HK-2 (cell line): Measurements from ENCODE around the gene LHX3.

Experiments used
- DNase-seq: peaks from one replicate; pipeline ENCODE4 v3.0.0-alpha.2; 2018; ENCODE audit not compliant: unreplicated experiment

The LHX3 gene

DNA sequence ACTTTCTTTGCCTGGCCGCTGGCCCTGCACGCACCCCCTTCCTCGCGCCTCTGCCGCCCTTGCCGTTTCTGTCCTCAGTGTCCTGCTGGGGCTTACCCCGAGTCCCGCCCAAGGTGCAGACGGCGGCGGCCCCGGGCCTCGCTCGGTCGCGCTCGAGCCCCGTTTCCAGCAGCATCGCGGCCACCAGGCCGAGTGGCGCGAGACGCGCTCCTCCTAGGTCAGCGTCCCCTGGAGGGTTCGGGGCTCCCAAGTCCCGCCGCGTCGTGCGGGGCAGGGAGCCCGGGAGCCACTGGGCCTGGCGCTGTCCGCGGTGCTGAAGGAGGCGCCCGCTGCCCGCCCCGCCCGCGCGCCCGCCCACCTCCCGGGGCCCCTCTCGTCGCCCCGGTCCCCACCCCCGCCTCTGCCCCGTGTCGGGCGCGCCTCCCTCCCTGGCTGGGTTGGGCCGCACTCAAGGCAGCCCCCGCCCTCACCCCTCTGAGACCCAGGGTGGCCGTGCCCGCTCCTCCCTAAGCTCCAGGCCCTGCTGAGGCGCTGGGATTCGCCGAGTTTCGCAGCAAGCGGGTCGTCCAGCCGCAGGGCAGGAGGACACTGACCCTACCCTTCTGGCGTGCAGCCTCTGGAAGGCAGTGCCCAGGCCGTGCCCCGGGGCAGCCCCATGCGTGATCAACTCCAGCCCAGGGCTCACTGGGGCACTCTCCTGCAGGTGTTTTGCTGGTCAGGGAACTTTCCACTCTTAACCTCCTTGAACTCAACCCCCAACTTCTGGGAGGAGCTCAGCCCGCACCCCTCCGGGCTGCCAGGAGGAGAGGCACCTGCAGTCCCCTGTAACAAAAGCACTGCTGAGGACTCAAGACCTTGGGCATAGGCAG lies at the start of gene LHX3:
Gene LHX3, minus strand, starts transcription at position 291 of the 869 bp plus-strand sequence. Its CDS starts 116 bp downstream, at position 175.
- DNase-seq: no peak

DNA sequence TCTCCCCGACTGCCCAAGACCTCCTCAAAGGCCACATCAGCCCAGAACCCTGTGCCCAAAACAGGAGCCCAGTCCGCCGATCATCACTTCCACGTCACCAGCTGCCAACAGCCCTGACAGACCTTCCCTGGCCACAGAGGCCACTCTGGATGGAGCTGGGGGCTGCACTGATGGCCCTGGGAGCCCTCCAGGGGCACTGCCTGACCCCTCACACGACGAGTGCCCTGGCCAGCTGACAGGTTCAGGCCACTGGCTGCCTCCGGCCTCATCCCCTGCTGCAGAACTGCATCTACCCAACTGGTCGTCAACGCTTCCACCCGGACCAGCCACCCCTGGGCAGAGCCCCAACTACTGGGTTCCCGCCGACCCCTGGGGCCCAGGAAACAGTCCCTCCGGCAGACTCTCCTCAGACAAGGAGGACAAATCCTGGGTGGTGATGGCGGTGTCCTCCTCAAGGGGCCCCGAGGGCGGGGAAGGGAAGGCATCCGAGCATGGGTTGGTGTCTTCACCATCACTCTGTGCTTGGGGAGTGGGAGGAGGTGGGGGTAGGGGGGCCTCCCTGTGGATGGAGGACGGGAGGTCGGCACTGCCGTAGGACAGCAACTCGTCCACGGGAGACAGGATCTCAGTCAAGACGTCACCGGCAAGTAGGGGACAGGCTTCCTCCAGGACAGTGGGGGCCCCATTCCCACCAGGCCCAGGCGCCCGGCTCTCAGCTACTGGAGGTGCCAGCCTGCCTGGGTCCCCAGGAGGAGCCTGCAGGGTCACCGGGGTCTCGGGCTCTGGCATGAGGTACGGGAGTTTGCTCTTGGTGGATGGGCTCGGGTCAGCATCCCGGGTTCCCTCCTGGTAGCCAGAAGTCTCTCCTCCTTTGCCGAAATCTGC lies 48.6 kb upstream of the LHX3 start:
- DNase-seq: no peak

DNA sequence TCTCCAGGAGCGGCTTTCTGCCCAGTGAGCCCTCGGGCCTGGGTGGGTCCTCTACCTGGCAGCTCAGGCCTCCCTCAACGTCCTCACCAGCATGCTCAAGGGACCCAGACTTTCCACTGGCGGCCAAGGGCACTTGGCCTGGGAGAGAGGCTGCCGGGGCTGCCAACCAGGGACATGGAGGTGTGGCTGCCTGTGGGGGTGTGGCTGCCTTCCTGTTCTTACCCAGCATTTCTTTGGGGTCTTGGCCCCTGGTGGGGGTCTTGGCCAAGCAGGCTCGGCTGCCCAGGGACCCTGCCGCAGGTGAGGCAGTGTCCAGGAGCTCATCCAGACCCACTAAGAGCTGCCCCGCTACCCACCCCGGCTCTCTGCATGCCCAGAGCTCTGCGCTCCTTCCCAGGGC lies 47.9 kb upstream of the LHX3 start:
- DNase-seq: no peak

DNA sequence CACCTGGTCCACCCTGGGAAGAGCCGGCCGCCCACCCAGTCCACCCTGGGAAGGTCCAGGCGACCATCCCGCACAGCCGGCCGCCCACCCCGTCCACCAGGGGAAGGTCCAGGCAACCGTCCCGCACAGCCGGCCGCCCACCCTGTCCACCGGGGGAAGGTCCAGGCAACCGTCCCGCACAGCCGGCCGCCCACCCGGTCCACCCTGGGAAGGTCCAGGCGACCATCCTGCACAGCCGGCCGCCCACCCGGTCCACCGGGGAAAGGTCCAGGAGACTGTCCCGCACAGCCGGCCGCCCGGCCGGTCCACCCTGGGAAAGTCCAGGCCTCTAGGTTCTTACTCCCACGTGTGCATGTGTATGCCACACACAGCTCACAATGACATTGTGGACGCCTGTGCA lies 47.4 kb upstream of the LHX3 start:
- DNase-seq: no peak

DNA sequence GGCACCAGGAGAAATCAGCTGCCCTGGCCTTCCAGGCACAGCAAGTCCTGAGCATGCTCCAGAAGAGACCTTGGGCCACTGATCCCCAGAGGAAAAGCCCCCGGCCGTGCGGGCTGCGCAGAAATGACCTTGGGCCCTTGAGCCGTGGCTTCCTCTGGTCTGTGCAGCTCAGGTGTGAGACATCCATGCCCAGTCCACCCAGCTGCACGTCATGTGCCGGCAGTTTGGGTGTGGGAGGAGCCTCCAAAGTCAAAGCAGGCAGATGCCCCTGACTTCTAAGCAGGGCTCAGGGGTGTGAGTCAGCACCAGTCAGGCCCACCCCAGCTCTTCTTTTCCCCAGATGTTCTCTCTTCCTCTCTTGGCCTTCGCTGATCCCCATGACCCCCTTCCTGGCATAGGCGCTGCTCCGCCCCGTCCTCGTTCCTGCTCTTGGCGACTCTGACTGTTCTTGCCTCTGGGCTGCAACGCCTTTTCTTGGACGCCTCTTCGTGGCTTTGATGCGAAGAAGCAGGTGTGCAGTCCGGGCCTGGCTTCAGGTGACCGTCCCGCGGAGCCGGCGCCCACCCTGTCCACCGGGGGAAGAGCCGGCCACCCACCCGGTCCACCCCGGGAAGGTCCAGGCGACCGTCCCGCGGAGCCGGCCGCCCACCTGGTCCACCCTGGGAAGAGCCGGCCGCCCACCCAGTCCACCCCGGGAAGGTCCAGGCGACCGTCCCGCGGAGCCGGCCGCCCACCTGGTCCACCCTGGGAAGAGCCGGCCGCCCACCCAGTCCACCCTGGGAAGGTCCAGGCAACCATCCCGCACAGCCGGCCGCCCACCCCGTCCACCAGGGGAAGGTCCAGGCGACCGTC lies 46.6 kb upstream of the LHX3 start:
- DNase-seq: no peak

DNA sequence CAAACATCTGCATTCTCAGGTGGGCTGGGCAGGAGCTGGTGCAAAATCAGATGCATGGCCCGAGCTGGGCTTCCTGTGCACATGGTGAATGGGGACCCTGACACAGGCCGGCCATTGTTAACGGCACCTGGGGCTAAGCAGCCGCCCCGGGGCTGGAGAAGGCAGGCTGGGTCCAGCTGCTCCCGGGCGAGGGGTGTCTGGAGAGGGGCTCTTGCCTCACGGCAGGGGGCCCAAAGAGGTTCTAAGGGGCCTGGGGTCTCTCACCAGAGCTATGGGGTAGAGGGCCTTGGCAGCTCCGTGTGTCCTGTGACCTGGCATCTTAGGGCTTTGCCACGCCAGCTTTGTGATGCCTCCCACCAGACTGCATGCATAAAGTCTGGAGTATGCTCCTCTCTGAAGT lies 45.7 kb upstream of the LHX3 start:
- DNase-seq: no peak

DNA sequence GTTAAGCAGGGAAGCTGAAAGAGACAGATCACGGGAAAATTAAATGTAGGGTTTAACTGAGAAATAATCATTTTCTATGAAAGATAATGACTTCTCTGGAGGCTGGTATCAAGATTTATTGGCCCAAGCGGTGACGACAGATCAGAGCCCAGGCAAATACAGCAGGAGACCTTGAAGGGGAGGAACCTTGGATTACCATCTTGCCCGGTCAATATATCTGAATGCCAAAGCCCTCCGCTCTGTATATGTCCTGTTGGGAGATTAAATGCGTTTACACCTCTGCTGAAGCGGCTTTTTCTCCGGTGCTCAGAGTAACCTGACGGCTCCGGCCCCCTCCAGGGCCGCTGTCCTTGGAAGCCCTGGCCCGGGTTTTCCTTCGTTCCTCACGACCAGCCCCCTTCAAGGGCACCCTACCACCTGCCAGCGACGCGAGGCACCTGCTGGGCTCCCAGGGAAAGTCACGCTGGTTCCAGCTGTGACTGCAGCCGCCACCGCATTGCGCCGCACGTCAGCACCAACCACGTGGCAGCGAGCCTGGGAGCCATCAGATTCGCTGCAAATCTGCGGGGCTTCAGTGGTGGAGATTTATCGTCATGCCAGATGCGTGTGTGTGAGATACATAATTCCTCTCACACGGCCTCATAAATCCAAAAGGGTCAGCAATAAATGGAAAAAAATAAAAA lies 45.1 kb upstream of the LHX3 start:
- no peak for DNase-seq

DNA sequence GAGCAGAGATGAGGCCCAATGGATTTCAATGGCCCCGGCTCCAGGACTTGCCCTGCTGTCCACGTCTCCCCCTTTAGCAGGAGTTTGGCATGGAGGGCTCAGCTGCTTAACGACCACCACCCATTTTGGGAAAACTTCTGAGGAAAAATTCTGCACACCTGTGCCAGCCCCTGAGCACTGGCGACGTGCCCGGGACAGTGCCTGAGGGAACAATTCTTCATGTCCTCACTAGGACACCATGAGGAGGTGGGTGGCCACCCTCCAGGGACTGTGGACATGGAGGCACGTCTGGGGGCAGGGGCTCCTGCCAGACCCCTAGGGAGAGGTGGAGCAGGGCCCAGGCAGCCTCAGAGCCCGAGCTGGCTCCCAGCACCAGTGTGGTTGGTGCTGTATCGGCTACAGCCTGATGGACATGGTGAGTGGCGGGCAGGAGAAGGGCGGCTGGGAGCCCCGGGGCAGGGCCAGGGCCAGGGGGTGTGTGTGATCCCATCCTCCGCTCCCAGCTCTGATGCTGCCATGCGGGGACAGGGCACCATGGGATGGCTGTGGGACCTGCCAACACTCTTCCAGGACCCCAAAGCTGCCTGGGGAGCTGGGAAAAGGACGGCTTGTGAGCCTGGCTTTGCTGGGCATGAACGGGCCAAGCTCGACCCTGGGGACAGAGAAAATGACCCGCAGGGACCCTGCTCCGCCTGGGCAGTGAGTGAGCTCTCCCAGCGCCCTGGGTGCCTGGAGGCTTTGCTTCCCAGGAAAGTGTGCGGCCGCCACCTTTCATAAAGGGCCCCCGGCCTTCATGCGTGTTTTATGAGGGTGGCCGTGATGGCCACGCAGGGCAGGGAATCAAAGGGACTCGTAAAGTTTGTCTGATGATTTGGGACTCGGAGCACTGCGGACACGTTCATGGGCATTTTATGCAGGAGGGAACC lies 44.3 kb upstream of the LHX3 start:
- DNase-seq: no peak

DNA sequence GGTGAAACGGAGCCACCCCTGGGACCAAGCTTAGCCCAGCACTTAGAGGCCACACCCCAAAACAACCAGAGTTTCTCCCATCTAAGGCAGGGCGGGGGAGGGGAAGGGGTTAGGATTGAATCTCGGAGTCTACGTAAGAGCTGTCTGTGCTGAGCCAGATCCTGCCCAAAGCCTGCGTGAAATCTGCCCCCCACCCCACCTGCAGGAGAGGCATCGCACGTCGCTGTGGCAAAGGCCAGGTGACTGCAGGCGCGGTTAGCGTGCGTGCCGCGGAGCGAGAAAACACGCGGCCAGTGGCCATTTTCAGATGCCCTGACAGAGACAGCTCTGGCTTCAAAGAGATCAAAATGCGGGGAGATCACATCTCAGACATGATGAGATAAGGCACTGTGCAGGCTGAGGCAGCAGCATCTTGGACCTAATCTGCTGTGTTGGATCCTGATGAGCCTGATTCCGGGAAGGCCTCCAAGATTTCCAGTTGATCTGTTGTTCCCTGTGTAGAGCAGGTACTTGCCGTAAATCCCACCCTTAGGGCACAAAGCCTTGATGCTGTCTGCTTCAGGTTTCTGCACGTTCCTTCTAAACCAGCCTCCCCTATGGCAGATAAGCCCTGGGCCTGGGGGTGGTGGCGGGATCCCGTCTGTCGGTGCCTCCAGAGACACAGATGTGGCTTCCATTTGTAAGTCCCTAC lies 43.2 kb upstream of the LHX3 start:
- no peak for DNase-seq

DNA sequence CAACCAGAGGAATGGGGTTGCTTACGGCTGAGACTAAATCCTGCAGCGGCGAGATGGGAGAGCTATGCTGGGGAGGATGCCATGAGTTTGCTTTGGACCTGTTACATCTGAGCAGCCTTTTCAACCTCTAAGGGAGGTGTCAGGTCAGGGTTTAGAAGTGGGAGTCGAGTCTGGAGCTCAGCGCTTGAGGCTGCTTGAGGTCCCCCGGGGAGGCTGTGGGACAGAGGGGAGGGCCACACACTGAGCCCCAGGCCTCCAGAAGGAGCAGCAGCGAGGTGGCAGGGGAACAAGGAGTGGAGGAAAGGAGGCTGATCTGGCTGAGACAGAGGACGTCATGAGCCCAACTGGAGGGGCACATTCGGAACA lies 42.6 kb upstream of the LHX3 start:
- DNase-seq: no peak

DNA sequence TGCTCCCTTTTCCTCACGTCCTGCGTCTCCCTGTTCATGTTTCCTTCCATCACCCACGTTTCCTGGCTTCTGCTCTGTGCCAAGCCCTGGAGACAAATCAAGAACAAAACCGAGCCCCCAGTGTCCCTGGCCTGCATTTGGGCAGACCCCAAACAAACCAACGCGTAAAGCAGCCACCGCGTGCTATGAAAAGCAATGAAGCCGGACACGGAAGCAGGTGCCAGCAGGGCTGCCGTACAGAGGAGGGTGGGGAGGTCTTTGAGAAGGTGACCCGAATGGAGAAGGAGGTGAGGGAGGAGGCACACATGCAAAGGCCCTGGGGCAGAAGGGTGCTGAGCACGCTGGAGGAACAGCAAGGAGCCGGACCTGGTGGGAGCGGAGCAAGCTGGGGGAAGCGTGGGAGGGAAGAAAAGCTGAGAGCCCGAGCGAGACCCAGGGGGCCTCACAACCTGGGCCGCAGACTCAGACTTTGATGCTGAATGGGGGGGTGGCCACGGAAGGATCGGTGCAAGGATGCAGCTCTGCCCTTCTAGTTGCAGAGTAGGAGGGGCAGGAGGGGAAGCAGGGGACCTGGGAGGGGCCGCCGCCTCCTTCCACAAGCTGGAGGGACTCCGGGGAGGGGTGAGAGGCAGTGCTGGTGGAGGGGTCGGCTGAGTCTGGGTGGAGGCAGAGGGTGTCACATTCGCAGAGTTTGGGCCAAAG lies 42.1 kb upstream of the LHX3 start:
- DNase-seq: no peak

DNA sequence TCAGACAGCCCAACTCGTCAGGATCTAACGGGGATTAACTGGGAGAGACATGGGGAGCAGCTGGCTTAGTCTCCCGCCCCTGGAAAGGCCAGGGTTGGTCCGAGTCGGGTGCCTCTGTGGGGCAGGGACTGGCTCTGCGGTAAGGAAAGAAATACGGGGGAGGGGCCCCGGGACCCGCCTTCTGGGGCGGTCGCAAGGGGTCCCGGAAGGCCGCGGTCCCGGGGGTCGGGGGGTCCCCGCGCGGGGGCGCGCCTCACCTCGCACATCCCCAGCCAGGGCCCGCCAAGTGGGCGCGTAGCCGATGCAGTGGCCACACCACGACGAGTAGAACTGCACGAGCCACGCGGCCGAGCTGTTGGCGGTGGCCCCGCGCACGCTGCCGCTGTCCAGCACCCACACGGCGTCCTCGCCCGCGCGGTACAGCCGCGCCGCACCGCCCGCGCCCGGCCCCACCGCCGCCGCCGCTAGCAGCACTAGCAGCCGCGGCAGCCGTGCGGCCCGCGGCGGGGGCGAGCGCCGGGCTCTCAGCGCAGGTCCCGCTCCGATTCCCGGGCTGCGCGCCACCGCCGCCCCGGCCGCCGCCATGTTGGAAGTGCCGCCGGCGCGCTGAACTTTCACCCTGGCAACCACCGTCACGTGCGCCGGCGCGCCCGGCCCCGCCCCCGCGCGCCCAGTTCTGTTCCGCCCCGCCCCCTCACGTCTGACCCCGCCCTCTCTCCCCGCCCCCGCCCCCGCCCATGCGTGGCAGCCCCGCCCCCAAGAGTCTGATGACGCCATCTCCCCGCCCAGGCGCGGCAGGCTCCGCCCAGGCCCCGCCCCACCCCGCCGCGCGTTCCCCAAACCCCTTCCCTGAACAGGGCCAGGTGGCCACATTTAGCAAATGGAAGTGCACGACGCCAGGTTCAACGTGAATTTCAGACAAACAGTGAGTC lies 40.6 kb upstream of the LHX3 start, which contains the start of gene QSOX2:
Gene QSOX2, minus strand, starts transcription at position 594 of the 932 bp plus-strand sequence. Its CDS starts 9 bp downstream, at position 585.
- DNase-seq: peak; percentile 90

DNA sequence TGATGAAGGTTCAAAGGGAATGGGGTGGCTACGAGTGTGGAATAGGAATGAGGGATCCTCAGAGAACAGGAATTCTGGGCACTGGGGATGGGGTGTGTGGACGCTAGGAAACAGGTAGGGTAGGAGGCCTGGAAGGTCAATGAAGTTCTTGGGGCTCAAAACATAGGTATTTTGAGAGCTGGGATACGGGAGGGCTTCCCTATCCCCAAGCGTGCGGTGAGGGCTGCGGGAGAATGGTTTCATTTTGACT lies 40.0 kb upstream of the LHX3 start:
- no peak for DNase-seq

DNA sequence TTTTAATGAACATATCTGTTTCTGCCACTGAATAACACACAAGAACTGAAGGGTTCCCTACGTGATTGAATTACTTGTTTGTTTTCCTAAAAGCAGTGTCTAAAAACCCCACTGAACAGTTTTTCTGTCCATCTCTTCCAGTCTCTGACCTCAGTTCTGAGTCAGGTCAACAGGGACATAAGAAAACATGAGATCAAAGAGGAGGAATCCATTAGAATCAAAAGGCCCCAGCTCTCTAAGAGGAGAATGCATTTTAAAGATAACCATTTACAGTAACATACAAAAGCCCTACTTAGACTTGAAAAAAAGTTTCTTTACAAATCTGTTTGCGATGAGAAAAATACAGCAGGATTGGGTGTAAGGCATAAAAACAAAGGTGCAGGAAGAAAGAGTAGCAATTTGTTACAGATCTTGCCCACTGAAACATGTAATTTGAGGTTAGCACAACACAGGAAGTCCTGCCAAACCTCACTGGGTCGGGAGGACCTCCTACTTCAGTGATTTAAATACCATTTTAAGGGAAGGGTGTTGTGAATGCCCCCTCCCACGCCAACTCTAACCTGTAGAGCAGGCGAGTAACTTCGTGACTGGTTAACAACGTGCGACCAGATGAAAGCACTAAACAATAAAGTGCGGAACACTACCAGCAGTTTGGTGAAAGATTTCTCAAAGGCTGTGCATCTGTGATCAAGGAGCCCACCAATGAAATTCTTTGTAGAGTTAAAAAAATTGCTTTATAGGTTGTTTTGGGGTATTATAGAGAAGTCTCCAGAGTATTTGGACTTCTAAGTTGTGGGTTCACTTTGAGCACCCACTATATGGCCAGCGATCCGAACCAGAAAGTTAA lies 39.4 kb upstream of the LHX3 start:
- no peak for DNase-seq

DNA sequence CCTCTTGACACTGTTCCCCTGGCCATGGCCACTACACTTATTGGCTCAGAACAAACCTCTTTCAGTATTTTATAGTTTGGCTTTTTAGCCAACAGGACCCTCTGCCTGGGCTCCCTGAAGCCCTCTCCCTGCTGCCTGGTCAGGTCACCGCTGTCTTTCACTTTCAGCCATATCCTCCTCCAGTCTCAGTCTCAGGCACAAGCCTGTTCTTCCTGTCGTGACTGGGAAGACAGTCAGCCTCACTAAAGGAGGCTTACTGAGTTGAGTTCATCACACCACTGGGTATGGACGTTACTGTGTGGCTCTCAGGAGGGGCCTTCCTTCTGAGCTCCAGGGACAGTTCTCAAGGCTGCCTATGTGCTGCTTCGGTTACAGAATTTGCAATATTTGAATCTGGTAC lies 38.7 kb upstream of the LHX3 start:
- no peak for DNase-seq

DNA sequence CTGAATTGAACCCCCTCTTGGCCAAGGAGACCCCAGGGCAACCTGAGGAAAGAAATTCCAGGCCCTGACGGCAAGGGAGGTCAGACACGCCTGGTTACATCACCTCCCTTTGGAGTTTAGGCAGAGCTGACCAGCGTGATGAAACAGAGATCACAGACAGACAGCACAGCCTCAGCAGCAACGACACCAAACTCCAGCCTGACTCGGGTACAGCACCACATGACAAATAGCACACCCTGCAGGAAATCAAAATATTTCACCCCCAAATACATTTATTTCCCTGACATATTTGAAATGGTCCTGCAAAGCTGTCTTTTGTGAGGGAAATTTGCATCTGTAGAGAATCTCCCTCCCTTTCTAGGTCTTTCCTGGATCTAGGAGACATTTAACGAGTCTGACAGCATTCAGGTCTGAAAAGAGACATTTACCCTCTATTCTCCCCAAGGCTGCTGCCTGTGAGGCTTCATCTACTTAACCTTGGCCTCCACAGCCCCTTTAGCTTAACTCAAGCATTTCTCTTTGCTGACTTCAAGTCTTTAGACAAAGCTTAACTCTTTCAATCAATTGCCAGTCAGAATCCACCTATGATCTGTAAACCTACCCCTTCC lies 38.1 kb upstream of the LHX3 start:
- no peak for DNase-seq

DNA sequence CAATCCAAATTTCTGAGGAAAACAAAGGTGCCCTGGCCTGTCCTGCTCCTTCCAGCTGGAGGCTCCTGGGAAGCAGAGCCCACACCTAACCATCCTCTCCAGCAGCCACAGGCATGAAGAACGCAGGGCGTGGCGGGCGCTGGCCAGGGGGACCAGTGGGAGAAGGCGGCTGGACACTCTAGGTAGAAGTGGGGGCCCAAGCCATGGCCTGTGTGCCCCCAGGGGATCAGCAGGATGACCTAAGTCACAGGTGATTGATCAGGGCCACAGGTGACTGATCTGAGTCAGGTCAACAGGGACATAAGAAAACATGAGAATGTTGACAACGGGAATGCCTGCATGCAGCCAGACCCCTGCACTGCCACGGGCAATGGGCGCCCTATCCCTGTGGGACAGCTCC lies 37.3 kb upstream of the LHX3 start:
- DNase-seq: no peak
